Caco-2 (cell line): ENCODE results near the gene REM2. TPM values are rescaled to one million over a fixed set of nuclear protein-coding genes. Genes with fewer than 3 reads are reported as not detected.

Experiments used
- BruUV-seq: library from RNA; stranded (reverse); fragments of 400-500 nt; replicated peaks from 2 replicates; lab custom pipeline; 2021; lab: Mats Ljungman, UMichigan
- CTCF ChIA-PET: fragments of 300-600 bp; sonication (Branson Sonifier 250); formaldehyde crosslinking; loops from one replicate; lab custom pipeline; 2022; ENCODE audit warnings: antibody characterized with exemption; lab: Charles Lee
- POLR2A ChIA-PET: fragments of 300-600 bp; sonication (Branson Sonifier 250); formaldehyde crosslinking; loops from one replicate; lab custom pipeline; 2022; ENCODE audit warnings: antibody characterized with exemption; lab: Charles Lee
- DNase-seq, 2 experiments: peaks; one replicate each; pipeline versions ENCODE4 v3.0.0 to v3.0.0-alpha.2; 2020 to 2022
- H3K27me3 ChIP-seq: replicated peaks from 2 replicates; pipeline ENCODE4 v1.6.0; 2011; ENCODE audit warnings: low read length; ENCODE audit not compliant: control insufficient read depth, insufficient read depth
- H3K36me3 ChIP-seq: 2 replicates; pipeline ENCODE4 v1.5.1; 2011; ENCODE audit warnings: low read length; ENCODE audit not compliant: control insufficient read depth, insufficient read depth
- H3K4me1 ChIP-seq: fragments of 250-450 bp; sonication (Bioruptor Pico); 2 replicates; pipeline ENCODE4 v1.5.1; 2020; ENCODE audit warnings: mild to moderate bottlenecking
- H3K4me3 ChIP-seq: 2 replicates; pipeline ENCODE4 v1.5.1; 2011; ENCODE audit warnings: low read depth, mild to moderate bottlenecking, control low read depth, low read length
- H3K9me3 ChIP-seq: fragments of 250-450 bp; sonication (Bioruptor Pico); 2 replicates; pipeline ENCODE4 v1.5.1; 2020; ENCODE audit warnings: mild to moderate bottlenecking, moderate library complexity
- H3K27ac Mint-ChIP-seq: one replicate; pipeline ENCODE4 v1.8.0; 2022; ENCODE audit warnings: mixed read lengths; ENCODE audit not compliant: unreplicated experiment
- H3K27me3 Mint-ChIP-seq: one replicate; pipeline ENCODE4 v1.8.0; 2022; ENCODE audit warnings: mixed read lengths; ENCODE audit not compliant: insufficient read depth, unreplicated experiment
- H3K36me3 Mint-ChIP-seq: one replicate; pipeline ENCODE4 v1.8.0; 2022; ENCODE audit warnings: mild to moderate bottlenecking, mixed read lengths; ENCODE audit not compliant: insufficient read depth, unreplicated experiment
- H3K4me1 Mint-ChIP-seq: one replicate; pipeline ENCODE4 v1.8.0; 2022; ENCODE audit warnings: low read depth, mixed read lengths; ENCODE audit not compliant: unreplicated experiment
- H3K4me3 Mint-ChIP-seq: one replicate; pipeline ENCODE4 v1.8.0; 2022; ENCODE audit warnings: mild to moderate bottlenecking, moderate library complexity, mixed read lengths; ENCODE audit not compliant: unreplicated experiment
- H3K9me3 Mint-ChIP-seq: one replicate; pipeline ENCODE4 v1.8.0; 2022; ENCODE audit warnings: mixed read lengths; ENCODE audit not compliant: unreplicated experiment
- CTCF ChIP-seq, 2 experiments: fragments of 200-600 bp in 1 of 2; IDR thresholded peaks; 1 replicate in 1 of 2; 2 replicates in 1 of 2; pipeline versions ENCODE4 v1.5.1 to v1.8.0; 2011 to 2022; ENCODE audit warnings: antibody characterized with exemption in 1 of 2, control low read depth in 1 of 2, inconsistent platforms in 1 of 2, low read depth in 1 of 2, low read length in 1 of 2, mild to moderate bottlenecking in 1 of 2, moderate library complexity in 1 of 2; ENCODE audit not compliant: insufficient read depth in 1 of 2, severe bottlenecking in 1 of 2, unreplicated experiment in 1 of 2
- intact Hi-C: fragments of 100-400 bp; cut with micrococcal nuclease; formaldehyde crosslinking; loops from one replicate; pipeline ENCODE4 v1.10.0; 2022; ENCODE audit not compliant: unreplicated experiment
- total RNA-seq: library from RNA; stranded (reverse); gene quantifications from 2 replicates; pipeline ENCODE4 v1.2.3, GENCODE V29; 2022

REM2 gene
- total RNA-seq, 1 experiment from 2014 or later: 0.41 TPM

- Mint-ChIP-seq H3K27me3 (no peaks in the 10 kb centered on the region), H3K9me3 (no peaks in the 10 kb centered on the region), H3K4me1 (no peaks in the 10 kb centered on the region), H3K4me3 (no peak overlapping the region), H3K36me3 (peaks cover 44% of the 10 kb centered on the region), H3K27ac (no peak overlapping the region)
- Histone ChIP-seq H3K36me3 (peaks cover 10% of the 10 kb centered on the region), H3K9me3 (no peaks in the 10 kb centered on the region), H3K4me3 (no peak overlapping the region), H3K4me1 (no peaks in the 10 kb centered on the region), H3K27me3 (no peaks in the 10 kb centered on the region)
- DNase-seq: no peak
- POLR2A ChIA-PET: no interaction called here
- intact Hi-C loops: no loop called here
- no TSS peak for BruUV-seq
- CTCF ChIA-PET: interaction anchor here (0.7 kb wide), 1 partner anchor 54 kb away, joined by 3 read pairs; no protein-coding TSS in a partner anchor
- TF ChIP-seq CTCF (IDR thresholded peaks at IDR 0.05; ENCODE audit: insufficient read depth in 1 of 2, low read depth in 1 of 2, low read length in 1 of 2, severe bottlenecking in 1 of 2, unreplicated experiment in 1 of 2): no peak
Measured at GRCh38 chr14:22845821-22846625, 37.0 kb upstream of the REM2 start.

- Mint-ChIP-seq H3K27ac (no peak overlapping the region), H3K4me3 (no peak overlapping the region), H3K36me3 (peaks cover 42% of the 10 kb centered on the region), H3K4me1 (no peaks in the 10 kb centered on the region), H3K27me3 (no peaks in the 10 kb centered on the region), H3K9me3 (no peaks in the 10 kb centered on the region)
- ChIA-PET POLR2A (no interaction called here), CTCF (no interaction called here)
- H3K9me3 ChIP-seq: no peaks in the 10 kb centered on the region
- TF ChIP-seq CTCF (IDR thresholded peaks at IDR 0.05; ENCODE audit: insufficient read depth in 1 of 2, low read depth in 1 of 2, low read length in 1 of 2, severe bottlenecking in 1 of 2, unreplicated experiment in 1 of 2): no peak
- no peaks in the 10 kb centered on the region for H3K27me3 ChIP-seq
- DNase-seq: no peak
- H3K4me1 ChIP-seq: peaks cover 4% of the 10 kb centered on the region; the same call in 1 of the 2 replicates
- H3K4me3 ChIP-seq: no peak overlapping the region
- intact Hi-C loops: no loop called here
- TSS peak; percentile 24 for BruUV-seq
- H3K36me3 ChIP-seq: peaks cover 6% of the 10 kb centered on the region
Measured at GRCh38 chr14:22846811-22847307, 36.2 kb upstream of the REM2 start.

- Histone ChIP-seq H3K36me3 (peaks cover 5% of the 10 kb centered on the region), H3K9me3 (no peaks in the 10 kb centered on the region), H3K4me3 (no peak overlapping the region), H3K27me3 (no peaks in the 10 kb centered on the region), H3K4me1 (peaks cover 11% of the 10 kb centered on the region)
- Mint-ChIP-seq H3K27me3 (no peaks in the 10 kb centered on the region), H3K4me3 (no peak overlapping the region), H3K27ac (no peak overlapping the region), H3K36me3 (peaks cover 32% of the 10 kb centered on the region), H3K9me3 (no peaks in the 10 kb centered on the region), H3K4me1 (peaks cover 3% of the 10 kb centered on the region)
- no peak for TF ChIP-seq CTCF (IDR thresholded peaks at IDR 0.05; ENCODE audit: insufficient read depth in 1 of 2, low read depth in 1 of 2, low read length in 1 of 2, severe bottlenecking in 1 of 2, unreplicated experiment in 1 of 2)
- no peak for DNase-seq
- BruUV-seq: no TSS peak
- intact Hi-C loops: no loop called here
- ChIA-PET CTCF (interaction anchor here (1.0 kb wide), 1 partner anchor 28 kb away, joined by 3 read pairs; no protein-coding TSS in a partner anchor), POLR2A (interaction anchor here (0.5 kb wide), 1 partner anchor 42 kb away, joined by 4 read pairs; no protein-coding TSS in a partner anchor)
Measured at GRCh38 chr14:22847661-22848341, 35.2 kb upstream of the REM2 start.
